ENCODE results near the gene SLC35G1. TPM values are rescaled to one million over a fixed set of nuclear protein-coding genes. Genes with fewer than 3 reads are reported as not detected.

SLC35G1 gene
- polyA plus RNA-seq, 4 donors, result 7.6 to 8.9 (median 8.5) TPM

- DNase-seq (ENCODE audit: low read depth in 4 of 4, low spot score in 3 of 4), result no peak
These were observed 52.0 kb downstream of the SLC35G1 start for GRCh38 chr10:93945819-93946218.

GRCh38 chr10:93947055-93947454 lies 53.3 kb downstream of the SLC35G1 start:
- peak in 3 of 4 donors; percentile 12 to 53 (median 52) for DNase-seq (ENCODE audit: low read depth in 4 of 4, low spot score in 3 of 4)

GRCh38 chr10:93947524-93947923 lies 53.7 kb downstream of the SLC35G1 start:
- DNase-seq (ENCODE audit: low read depth in 4 of 4, low spot score in 3 of 4), result no peak

GRCh38 chr10:93951905-93952304 lies 58.1 kb downstream of the SLC35G1 start:
- no peak for DNase-seq (ENCODE audit: low read depth in 4 of 4, low spot score in 3 of 4)

Other genes with a start within 250 kb of the SLC35G1 start
- gene FRA10AC1, start 191.4 kb upstream of the SLC35G1 start, polyA plus RNA-seq (ENCODE audit: insufficient read length in 4 of 4), result 10 to 100 TPM; 27.1 to 39.3 (median 32.3) TPM
- gene LGI1, start 136.0 kb upstream of the SLC35G1 start, polyA plus RNA-seq (ENCODE audit: insufficient read length in 4 of 4), result 1 to 10 TPM; 4.5 to 8.2 (median 7.2) TPM
- 10 to 100 TPM; 31.9 to 41.4 (median 33.9) TPM for gene PLCE1, start 100.0 kb downstream of the SLC35G1 start, polyA plus RNA-seq (ENCODE audit: insufficient read length in 4 of 4)

All from right renal pelvis (tissue), 4 donors.